GM15510 (cell line): ENCODE measurements around the gene CAMK2D.

Experiments used
- POLR2A ChIP-seq: IDR thresholded peaks from 3 replicates; pipeline ENCODE4 v1.6.1; 2011; ENCODE audit warnings: borderline replicate concordance; ENCODE audit not compliant: insufficient read length; ENCODE audit errors: extremely low read depth

Gene CAMK2D

DNA sequence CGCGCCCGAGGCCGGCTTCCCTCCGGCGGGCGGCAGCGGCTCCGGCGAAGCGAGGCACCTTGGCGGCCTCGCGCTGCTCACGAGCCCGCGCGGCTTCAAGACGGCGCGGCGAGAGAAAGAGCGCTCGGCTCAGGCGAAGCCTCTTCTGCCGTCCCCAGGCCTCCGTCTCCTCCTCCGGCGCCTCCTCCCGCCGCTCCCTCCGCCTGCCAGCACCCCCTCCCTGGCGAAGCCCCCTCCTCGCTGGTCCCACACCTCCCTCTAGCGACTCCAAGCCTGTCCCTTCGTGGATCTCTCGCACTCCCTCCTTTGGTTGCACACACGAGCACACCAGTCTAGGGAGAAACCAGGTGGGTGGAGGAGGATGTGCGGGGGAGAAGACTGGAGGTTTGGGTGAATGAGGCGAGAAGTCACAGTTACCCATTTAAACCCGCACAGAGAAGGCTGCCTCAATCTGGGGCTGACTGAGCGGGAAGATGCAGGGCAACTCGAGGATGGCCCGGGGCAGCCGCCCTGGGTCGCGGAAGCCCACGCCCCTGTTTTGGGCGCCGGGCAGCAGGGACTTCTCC lies at the start of gene CAMK2D:
TSS of gene CAMK2D (minus strand) at position 119 of the 566 bp plus-strand sequence. CDS start 670 bp downstream, outside the sequence.
- no peak for TF ChIP-seq POLR2A

- no peak for TF ChIP-seq POLR2A
Measured at GRCh38 chr4:113810906-113811305, 49.4 kb upstream of the CAMK2D start.

- no peak for TF ChIP-seq POLR2A
Measured at GRCh38 chr4:113809311-113809710, 47.8 kb upstream of the CAMK2D start.

DNA sequence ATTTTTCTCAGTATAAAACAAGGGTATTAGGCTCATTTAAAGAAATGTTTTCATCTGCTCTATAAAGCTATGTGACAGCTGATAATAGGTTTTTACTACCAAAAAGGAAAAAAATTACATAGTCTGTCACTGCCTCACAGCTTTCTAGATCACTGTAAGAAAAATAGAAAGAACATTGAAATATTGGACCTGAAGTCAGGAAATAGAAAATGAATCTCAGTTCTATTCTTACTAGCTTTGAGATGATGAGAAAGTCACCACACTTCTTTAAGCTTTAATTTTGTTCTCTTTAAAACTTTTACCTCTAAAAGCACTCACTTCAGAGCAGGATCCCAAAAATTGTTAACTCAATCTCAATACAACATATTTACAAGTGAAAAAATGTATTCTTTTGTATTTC lies 45.3 kb upstream of the CAMK2D start:
- no peak for TF ChIP-seq POLR2A

GRCh38 chr4:113801882-113802281 lies 40.3 kb upstream of the CAMK2D start:
- no peak for TF ChIP-seq POLR2A

- no peak for TF ChIP-seq POLR2A
Measured at GRCh38 chr4:113790478-113790877, 28.9 kb upstream of the CAMK2D start.

- no peak for TF ChIP-seq POLR2A
Measured at GRCh38 chr4:113788888-113789287, 27.4 kb upstream of the CAMK2D start.

DNA sequence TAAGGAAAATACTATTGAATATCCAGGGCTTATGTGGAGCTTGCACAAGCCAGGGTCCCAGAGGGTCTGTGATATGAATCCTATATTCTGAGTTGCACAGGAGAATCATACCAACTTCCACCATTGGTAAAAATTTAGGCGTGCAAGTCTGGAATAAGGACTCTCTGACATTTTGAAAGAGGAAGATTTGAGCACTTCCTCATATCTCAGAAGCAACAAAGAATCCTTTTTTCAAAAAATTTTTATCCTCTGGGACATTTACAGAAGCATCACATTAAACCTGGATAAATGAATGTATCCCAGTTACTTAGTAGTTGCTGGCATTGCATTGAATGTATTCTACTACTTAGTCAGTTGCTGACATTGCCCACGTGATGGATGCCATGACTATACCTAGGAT lies 24.2 kb upstream of the CAMK2D start:
- no peak for TF ChIP-seq POLR2A

GRCh38 chr4:113784497-113785250 lies 23.1 kb upstream of the CAMK2D start:
- TF ChIP-seq POLR2A, result no peak

GRCh38 chr4:113783701-113784100 lies 22.2 kb upstream of the CAMK2D start:
- TF ChIP-seq POLR2A, result no peak

GRCh38 chr4:113783289-113783688 lies 21.8 kb upstream of the CAMK2D start:
- no peak for TF ChIP-seq POLR2A

DNA sequence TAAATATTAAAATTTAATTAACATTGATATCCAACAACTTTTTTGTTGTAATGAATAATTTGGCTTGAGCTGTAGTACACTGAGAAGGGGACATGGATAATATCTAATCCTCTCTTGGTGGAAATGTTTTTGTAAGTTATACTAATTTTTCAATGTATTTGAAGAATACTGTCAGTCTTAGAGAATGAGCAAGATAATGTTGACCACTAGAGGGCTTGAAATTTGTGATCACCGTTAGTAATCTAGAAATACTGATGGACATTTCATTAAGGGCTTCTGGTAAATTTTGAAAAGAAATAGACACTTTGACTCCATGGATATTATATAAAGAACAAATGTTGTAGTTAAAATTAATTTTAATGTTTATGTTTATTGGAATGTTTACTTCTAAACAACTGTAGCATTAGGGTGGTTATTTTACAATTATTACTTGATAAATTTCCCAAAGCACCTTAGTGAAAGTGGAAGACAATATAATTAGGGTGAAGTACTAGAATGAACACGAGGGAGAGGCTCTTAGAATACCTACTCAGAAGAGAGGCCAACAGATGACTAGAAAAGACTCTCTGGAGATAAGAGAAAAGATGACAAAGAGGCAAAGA lies 20.0 kb upstream of the CAMK2D start:
- TF ChIP-seq POLR2A, result no peak

GRCh38 chr4:113776679-113777078 lies 15.1 kb upstream of the CAMK2D start:
- no peak for TF ChIP-seq POLR2A

GRCh38 chr4:113776016-113776415 lies 14.5 kb upstream of the CAMK2D start:
- no peak for TF ChIP-seq POLR2A

- TF ChIP-seq POLR2A, result no peak
Measured at GRCh38 chr4:113773756-113774155, 12.2 kb upstream of the CAMK2D start.

DNA sequence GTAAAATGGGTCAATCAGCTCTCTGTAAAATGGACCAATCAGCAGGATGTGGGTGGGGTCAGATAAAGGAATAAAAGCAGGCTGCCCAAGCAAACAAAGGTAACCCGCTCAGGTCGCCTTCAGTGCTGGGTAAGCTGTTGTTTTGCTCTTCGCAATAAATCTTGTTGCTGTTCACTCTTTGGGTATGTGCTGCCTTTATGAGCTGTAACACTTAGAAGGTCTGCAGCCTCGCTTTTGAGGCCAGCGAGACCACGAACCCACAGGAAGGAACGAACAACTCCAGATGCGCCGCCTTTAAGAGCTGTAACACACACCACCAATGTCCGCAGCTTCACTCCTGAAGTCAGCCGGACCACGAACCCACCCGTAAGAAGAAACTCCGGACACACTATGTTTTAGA lies 11.5 kb upstream of the CAMK2D start:
- no peak for TF ChIP-seq POLR2A
